ENCODE results near the gene ABCA13.

The ABCA13 gene

GRCh38 chr7:48148311-48148710 is 22.9 kb upstream of the ABCA13 start:
- no peak for TF ChIP-seq SIN3A (IDR thresholded peaks at IDR 0.05; ENCODE audit: borderline replicate concordance, insufficient read depth, low read length)
- no peak for TF ChIP-seq FOXP2 (optimal IDR thresholded peaks at IDR 0.05; ENCODE audit: borderline replicate concordance, extremely low read depth, extremely low read length, insufficient read depth)
- no peak for TF ChIP-seq POLR2AphosphoS5 (IDR thresholded peaks at IDR 0.05; ENCODE audit: low read depth, low read length)
- no peak for TF ChIP-seq REST (IDR thresholded peaks at IDR 0.05; ENCODE audit: insufficient read depth in 1 of 2, low read depth in 2 of 2, low read length in 2 of 2)
- no peak for TF ChIP-seq TAF1 (IDR thresholded peaks at IDR 0.05; ENCODE audit: borderline replicate concordance, insufficient read depth, low read length)

- TF ChIP-seq TAF1 (IDR thresholded peaks at IDR 0.05; ENCODE audit: borderline replicate concordance, insufficient read depth, low read length) (no peak), POLR2AphosphoS5 (IDR thresholded peaks at IDR 0.05; ENCODE audit: low read depth, low read length) (no peak), FOXP2 (optimal IDR thresholded peaks at IDR 0.05; ENCODE audit: borderline replicate concordance, extremely low read depth, extremely low read length, insufficient read depth) (no peak), REST (IDR thresholded peaks at IDR 0.05; ENCODE audit: insufficient read depth in 1 of 2, low read depth in 2 of 2, low read length in 2 of 2) (no peak), SIN3A (IDR thresholded peaks at IDR 0.05; ENCODE audit: borderline replicate concordance, insufficient read depth, low read length) (no peak)
Observed at GRCh38 chr7:48149058-48149457, 22.2 kb upstream of the ABCA13 start.

- TF ChIP-seq POLR2AphosphoS5 (IDR thresholded peaks at IDR 0.05; ENCODE audit: low read depth, low read length), result no peak
- no peak for TF ChIP-seq TAF1 (IDR thresholded peaks at IDR 0.05; ENCODE audit: borderline replicate concordance, insufficient read depth, low read length)
- TF ChIP-seq SIN3A (IDR thresholded peaks at IDR 0.05; ENCODE audit: borderline replicate concordance, insufficient read depth, low read length), result no peak
- no peak for TF ChIP-seq FOXP2 (optimal IDR thresholded peaks at IDR 0.05; ENCODE audit: borderline replicate concordance, extremely low read depth, extremely low read length, insufficient read depth)
- TF ChIP-seq REST (IDR thresholded peaks at IDR 0.05; ENCODE audit: insufficient read depth in 1 of 2, low read depth in 2 of 2, low read length in 2 of 2), result no peak
Observed at GRCh38 chr7:48150086-48150485, 21.2 kb upstream of the ABCA13 start.

- TF ChIP-seq FOXP2 (optimal IDR thresholded peaks at IDR 0.05; ENCODE audit: borderline replicate concordance, extremely low read depth, extremely low read length, insufficient read depth) (no peak), REST (IDR thresholded peaks at IDR 0.05; ENCODE audit: insufficient read depth in 1 of 2, low read depth in 2 of 2, low read length in 2 of 2) (no peak), TAF1 (IDR thresholded peaks at IDR 0.05; ENCODE audit: borderline replicate concordance, insufficient read depth, low read length) (no peak)
Observed at GRCh38 chr7:48154792-48155413, 16.4 kb upstream of the ABCA13 start.

GRCh38 chr7:48158404-48158803 is 12.9 kb upstream of the ABCA13 start:
- TF ChIP-seq FOXP2 (optimal IDR thresholded peaks at IDR 0.05; ENCODE audit: borderline replicate concordance, extremely low read depth, extremely low read length, insufficient read depth), result no peak
- TF ChIP-seq SIN3A (IDR thresholded peaks at IDR 0.05; ENCODE audit: borderline replicate concordance, insufficient read depth, low read length), result no peak
- TF ChIP-seq REST (IDR thresholded peaks at IDR 0.05; ENCODE audit: insufficient read depth in 1 of 2, low read depth in 2 of 2, low read length in 2 of 2), result no peak
- TF ChIP-seq TAF1 (IDR thresholded peaks at IDR 0.05; ENCODE audit: borderline replicate concordance, insufficient read depth, low read length), result no peak
- no peak for TF ChIP-seq POLR2AphosphoS5 (IDR thresholded peaks at IDR 0.05; ENCODE audit: low read depth, low read length)
